Thymus (tissue), 11 donors: Measurements from ENCODE around the gene PPM1E. TPM values are rescaled to one million over a fixed set of nuclear protein-coding genes. Genes with fewer than 3 reads are reported as not detected.
"Not testable (repeated sequence)": the region's sequence is repeated elsewhere in the genome, so short reads cannot be mapped to it uniquely, and the experiment has no call there.

Experiments used
- DNase-seq, 9 donors: peaks; one replicate each; pipeline ENCODE4 v3.0.0-alpha.2; 2013; ENCODE audit warnings: low spot score in 9 of 9, low read depth in 6 of 9, missing footprints in 1 of 9
- H3K27ac ChIP-seq, 2 donors: one replicate each; pipeline ENCODE4 v1.5.1; 2013; ENCODE audit warnings: control low read depth in 1 of 2, low read depth in 1 of 2, low read length in 1 of 2, mild to moderate bottlenecking in 1 of 2, moderate library complexity in 1 of 2
- H3K27me3 ChIP-seq, 2 donors: one replicate each; pipeline ENCODE4 v1.5.1; 2013; ENCODE audit warnings: low read length in 1 of 2; ENCODE audit not compliant: control insufficient read depth in 2 of 2, insufficient read depth in 1 of 2
- H3K36me3 ChIP-seq, 2 donors: one replicate each; pipeline ENCODE4 v1.5.1; 2013; ENCODE audit warnings: low read length in 1 of 2, mild to moderate bottlenecking in 1 of 2, moderate library complexity in 1 of 2; ENCODE audit not compliant: control insufficient read depth in 2 of 2, insufficient read depth in 2 of 2
- H3K4me1 ChIP-seq, 2 donors: one replicate each; pipeline ENCODE4 v1.5.1; 2013; ENCODE audit warnings: low read length in 2 of 2; ENCODE audit not compliant: control insufficient read depth in 2 of 2, insufficient read depth in 2 of 2
- H3K4me3 ChIP-seq, 2 donors: one replicate each; pipeline ENCODE4 v1.5.1; 2013; ENCODE audit warnings: low read length in 2 of 2, control low read depth in 1 of 2, mild to moderate bottlenecking in 1 of 2
- H3K9me3 ChIP-seq, 2 donors: one replicate each; pipeline ENCODE4 v1.5.1; 2013; ENCODE audit warnings: low read length in 1 of 2, mild to moderate bottlenecking in 1 of 2; ENCODE audit not compliant: control insufficient read depth in 2 of 2, insufficient read depth in 1 of 2
- WGBS: extraction: QIAGEN DNeasy Blood & Tissue Kit; methylation state at CpG from one replicate; pipeline ENCODE4 v1.1.7; 2013; 5-methylcytosine and 5-hydroxymethylcytosine counted together
- polyA plus RNA-seq: library from polyadenylated mRNA; stranded (reverse); fragments of 200-250 nt; gene quantifications from one replicate; pipeline ENCODE4 v1.2.3, GENCODE V29; 2013
- total RNA-seq: library from RNA; stranded (reverse); fragments of 120-200 nt; gene quantifications from one replicate; pipeline ENCODE4 v1.2.4, GENCODE V29; 2013
- donor health status: healthy.

PPM1E gene
- total and polyA plus RNA-seq, 2 donors: 0.14 to 0.30 TPM

DNA sequence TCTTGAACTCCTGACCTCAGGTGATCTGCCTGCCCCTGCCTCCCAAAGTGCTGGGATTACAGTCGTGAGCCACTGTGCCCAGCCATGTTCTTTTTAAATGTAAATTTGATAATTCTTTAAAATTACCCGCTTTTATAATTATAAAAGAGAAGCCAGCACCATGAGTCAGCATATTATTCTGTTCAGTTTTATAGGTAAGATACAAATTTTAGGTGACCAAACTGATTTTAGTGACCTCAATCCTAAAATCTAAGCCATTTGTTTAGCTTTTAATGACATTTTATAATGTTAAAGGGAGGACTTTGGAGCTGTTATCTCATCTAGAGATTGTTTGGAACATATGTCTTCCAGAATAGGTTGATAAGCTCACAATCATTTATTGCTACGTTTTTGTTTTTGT is 20.8 kb upstream of the PPM1E start:
- Histone ChIP-seq H3K27me3 (no peaks in the 10 kb centered on the region), H3K36me3 (peaks cover 3% of the 10 kb centered on the region in 2 donors), H3K4me3 (no peak overlapping the region), H3K27ac (no peak overlapping the region), H3K9me3 (no peaks in the 10 kb centered on the region), H3K4me1 (no peaks in the 10 kb centered on the region)
- 96% methylated on average over 3 of the region's 3 CpGs for WGBS
- no peak for DNase-seq

DNA sequence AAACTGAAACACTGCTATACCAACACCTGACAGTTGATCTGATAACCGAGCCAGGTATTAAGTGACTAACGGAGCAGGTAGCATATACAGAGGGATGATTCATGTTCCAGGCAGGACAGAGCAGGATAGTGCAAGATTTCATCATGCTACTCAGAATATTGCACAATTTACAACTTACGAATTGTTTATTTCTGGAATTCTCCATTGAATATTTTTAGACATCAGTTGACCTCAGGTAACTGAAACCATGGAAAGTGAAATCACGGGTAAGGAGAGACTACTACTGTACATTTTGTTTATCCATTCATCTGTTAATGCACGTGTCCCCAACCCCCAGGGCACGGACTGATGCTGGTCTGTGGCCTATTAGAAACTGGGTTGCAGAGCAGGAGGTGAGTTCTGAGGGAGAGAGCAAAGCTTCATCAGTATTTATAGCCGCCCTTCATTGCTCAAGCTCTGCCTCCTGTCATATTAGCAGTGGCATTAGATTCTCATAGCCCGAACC is 14.5 kb upstream of the PPM1E start:
- no peaks in the 10 kb centered on the region for H3K27me3 ChIP-seq
- 94% methylated on average over 8 of the region's 8 CpGs for WGBS
- no peak overlapping the region for H3K27ac ChIP-seq
- H3K9me3 ChIP-seq: no peaks in the 10 kb centered on the region
- H3K4me1 ChIP-seq: no peaks in the 10 kb centered on the region
- no peak overlapping the region for H3K4me3 ChIP-seq
- H3K36me3 ChIP-seq: no peaks in the 10 kb centered on the region
- no peak for DNase-seq

DNA sequence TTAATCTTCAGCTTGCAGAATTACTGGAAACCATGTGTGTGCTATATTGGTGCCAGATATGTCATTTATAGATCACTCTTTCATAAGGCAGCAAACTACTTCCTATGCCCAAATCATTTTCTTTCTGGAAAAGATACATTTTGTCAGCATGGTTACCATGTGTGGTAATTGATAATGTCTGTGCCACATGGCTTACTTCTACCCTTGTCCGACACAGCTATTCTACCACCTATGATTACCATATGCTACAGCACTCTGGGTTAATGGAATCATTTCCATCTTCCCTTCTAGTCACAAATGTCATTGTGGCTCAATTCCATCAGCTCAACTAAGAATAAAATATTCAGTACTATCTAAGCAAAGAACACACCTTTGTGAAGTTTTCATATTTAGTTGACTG is 8.0 kb upstream of the PPM1E start:
- peaks cover 0 to 4% of the 10 kb centered on the region in 2 donors for H3K27me3 ChIP-seq
- H3K9me3 ChIP-seq: no peaks in the 10 kb centered on the region
- H3K4me3 ChIP-seq: no peak overlapping the region
- H3K4me1 ChIP-seq: no peaks in the 10 kb centered on the region
- 100% methylated on average over 1 of the region's 1 CpG for WGBS
- H3K36me3 ChIP-seq: no peaks in the 10 kb centered on the region
- DNase-seq: no peak
- H3K27ac ChIP-seq: no peak overlapping the region

DNA sequence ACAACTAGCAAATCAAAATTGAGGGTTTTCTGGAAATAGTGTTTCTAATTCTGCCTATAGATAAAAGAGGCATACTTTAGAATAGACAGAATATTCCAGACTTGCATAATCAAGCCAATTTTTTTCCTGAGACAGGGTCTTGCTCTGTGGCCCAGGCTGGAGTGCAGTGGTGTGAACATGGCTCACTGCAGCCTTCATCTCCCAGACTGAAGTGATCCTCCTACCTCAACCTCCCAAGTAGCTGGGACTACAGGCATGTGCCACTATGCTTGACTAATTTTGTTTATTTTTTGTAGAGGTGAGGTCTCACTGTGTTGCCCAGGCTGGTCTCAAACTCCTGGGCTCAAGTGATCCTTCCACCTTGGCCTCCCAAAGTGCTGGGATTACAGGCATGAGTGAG is 6.0 kb upstream of the PPM1E start:
- not testable (repeated sequence) for H3K36me3 ChIP-seq, H3K27ac ChIP-seq, H3K4me1 ChIP-seq, H3K4me3 ChIP-seq, H3K9me3 ChIP-seq, DNase-seq
- H3K27me3 ChIP-seq: peaks cover 0 to 14% of the 10 kb centered on the region in 2 donors

DNA sequence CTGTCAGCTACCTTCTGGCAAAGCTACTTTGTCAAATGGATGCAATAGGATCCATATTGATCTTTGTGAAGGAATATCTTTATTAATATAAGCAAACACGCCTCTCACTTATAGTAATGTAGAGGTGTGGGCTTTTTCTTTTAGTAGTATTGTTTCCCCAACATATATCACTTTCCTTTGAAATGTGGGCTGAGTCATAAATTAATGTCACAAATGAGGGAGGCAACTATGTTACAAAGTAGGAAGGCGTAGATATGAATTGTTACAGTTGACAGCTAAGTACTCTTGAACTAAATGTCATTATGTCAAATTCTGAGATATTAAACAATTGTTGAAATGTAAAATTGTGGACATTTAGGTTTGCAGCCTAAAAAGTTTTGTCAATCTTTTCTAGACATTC is 2.6 kb upstream of the PPM1E start:
- WGBS: 57% methylated on average over 2 of the region's 2 CpGs
- Histone ChIP-seq H3K36me3 (no peaks in the 10 kb centered on the region), H3K4me1 (peaks cover 8 to 16% of the 10 kb centered on the region in 2 donors), H3K27ac (no peak overlapping the region), H3K4me3 (no peak overlapping the region), H3K27me3 (peaks cover 12 to 48% of the 10 kb centered on the region in 2 donors), H3K9me3 (peaks cover 0 to 3% of the 10 kb centered on the region in 2 donors)
- no peak for DNase-seq

DNA sequence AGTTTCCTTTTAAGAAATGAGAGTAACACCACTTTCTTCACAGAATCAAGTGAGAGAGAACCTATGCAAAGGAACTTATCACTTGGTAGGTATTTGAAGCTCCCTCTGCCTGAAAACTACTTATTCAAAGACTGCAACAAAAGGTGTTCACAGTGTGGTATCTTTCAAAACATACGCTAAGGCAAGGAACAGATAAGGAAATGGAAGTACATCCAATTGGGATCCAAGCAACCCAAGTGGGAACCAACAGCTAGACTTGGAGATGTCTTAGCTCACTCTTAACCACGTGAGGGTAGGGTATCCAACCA is 431 bp upstream of the PPM1E start:
- DNase-seq: no peak
- Histone ChIP-seq H3K36me3 (no peaks in the 10 kb centered on the region), H3K4me1 (peaks cover 8 to 16% of the 10 kb centered on the region in 2 donors), H3K27ac (no peak overlapping the region), H3K27me3 (peaks cover 16 to 65% of the 10 kb centered on the region in 2 donors), H3K4me3 (peak overlapping the region in 1 of 2 donors; percentile 62), H3K9me3 (peaks cover 0 to 3% of the 10 kb centered on the region in 2 donors)
- WGBS: 49% methylated on average over 2 of the region's 2 CpGs

DNA sequence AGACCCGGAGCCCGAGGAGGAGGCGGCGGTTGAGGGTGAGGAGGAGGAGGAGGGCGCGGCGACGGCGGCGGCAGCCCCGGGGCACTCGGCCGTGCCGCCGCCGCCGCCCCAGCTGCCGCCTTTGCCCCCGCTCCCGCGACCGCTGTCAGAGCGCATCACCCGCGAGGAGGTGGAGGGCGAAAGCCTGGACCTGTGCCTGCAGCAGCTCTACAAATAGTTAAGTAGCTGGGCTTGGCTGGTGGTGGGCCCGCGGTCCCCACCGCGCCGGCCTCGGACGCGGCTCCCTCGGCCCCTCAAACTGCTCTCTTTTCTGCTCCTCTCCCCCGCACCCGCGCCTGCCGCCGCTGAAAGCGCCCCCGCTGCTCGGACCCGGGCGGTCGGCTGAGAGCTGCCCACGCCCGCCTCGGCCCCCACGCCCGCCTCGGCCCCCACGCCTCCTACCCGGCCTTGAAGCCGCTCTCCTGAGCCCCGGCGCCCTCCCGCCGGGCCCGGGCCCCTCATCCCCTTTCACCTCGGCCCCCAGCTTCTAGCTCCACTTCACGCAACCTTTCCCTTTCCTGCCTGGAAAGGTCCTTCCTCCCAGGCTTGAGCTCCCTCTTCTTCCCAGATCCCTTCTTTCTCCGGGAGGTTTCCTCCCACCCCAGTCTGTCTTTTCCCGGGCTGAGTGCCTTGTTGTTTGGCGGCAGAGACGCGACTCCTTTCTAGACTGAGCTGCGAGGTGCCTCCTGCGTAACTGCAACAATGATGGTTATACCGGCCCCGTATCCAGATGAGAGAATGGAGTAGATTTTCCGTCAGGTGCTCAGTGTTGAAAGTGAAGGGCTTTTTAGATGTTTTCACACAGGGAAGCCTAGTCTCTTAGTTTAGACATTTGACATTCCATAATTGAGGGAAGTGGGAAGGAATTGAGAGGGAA is 850 bp downstream of the PPM1E start:
- peak in 2 of 9 donors; percentile 1 to 14 for DNase-seq
- Histone ChIP-seq H3K4me3 (peak overlapping the region; percentile 53 to 62), H3K4me1 (peaks cover 8 to 16% of the 10 kb centered on the region in 2 donors), H3K27me3 (peaks cover 16 to 67% of the 10 kb centered on the region in 2 donors), H3K36me3 (no peaks in the 10 kb centered on the region), H3K9me3 (peaks cover 0 to 3% of the 10 kb centered on the region in 2 donors), H3K27ac (no peak overlapping the region)
- 2% methylated on average over 72 of the region's 72 CpGs for WGBS

DNA sequence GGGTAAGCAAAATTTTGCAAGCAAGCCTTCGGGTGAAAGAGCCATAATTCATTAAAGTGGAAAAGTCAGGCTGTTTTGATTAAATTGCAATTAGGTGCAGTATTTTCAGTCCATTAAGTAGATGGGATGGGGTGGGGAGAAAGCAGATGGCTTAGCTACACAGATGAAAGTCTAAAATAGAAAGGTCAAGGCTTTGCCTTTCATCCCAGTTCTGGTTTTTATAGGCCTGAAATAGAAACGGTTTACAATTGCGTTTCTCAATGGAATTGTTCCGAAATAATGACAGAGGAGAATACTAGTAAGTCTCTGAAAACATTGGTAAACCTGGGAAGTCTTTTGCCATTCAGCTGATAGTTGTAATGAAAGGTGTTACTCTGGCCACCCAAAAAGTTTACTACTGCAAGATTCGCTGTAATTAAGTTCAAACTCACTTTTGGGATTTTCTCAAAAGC is 1.5 kb downstream of the PPM1E start:
- H3K27ac ChIP-seq: no peak overlapping the region
- H3K4me3 ChIP-seq: no peak overlapping the region
- H3K27me3 ChIP-seq: peaks cover 16 to 67% of the 10 kb centered on the region in 2 donors
- H3K9me3 ChIP-seq: peaks cover 0 to 3% of the 10 kb centered on the region in 2 donors
- H3K4me1 ChIP-seq: peaks cover 8 to 16% of the 10 kb centered on the region in 2 donors
- 64% methylated on average over 5 of the region's 5 CpGs for WGBS
- H3K36me3 ChIP-seq: no peaks in the 10 kb centered on the region
- no peak for DNase-seq

DNA sequence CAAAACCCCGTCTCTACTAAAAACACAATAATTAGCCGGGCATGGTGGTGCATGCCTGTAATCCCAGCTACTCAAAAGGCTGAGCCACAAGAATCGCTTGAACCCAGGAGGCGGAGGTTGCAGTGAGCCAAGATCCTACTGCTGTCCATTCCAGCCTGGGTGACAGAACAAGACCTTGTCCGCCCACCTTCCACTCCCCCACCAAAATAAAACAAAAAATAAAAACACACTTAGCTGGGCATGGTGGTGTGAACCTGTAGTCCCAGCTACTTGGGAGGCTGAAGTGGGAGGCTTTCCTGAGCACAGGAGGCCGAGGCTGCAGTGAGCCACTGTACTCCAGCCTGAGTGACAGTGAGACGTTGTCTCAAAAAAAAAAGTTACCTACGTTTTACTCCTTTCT is 3.2 kb downstream of the PPM1E start:
- 95% methylated on average over 8 of the region's 8 CpGs for WGBS
- no peak overlapping the region for H3K4me3 ChIP-seq
- no peak for DNase-seq

More for the DNA sequence above, 3.2 kb downstream of the PPM1E start:
- no peaks in the 10 kb centered on the region for H3K36me3 ChIP-seq
- H3K27ac ChIP-seq: no peak overlapping the region
- H3K4me1 ChIP-seq: peaks cover 8 to 16% of the 10 kb centered on the region in 2 donors
- peaks cover 0 to 3% of the 10 kb centered on the region in 2 donors for H3K9me3 ChIP-seq
- peaks cover 16 to 63% of the 10 kb centered on the region in 2 donors for H3K27me3 ChIP-seq
